GM04504 (cell line): ENCODE results near the gene MINDY4B.

ENCODE experiments used
- DNase-seq: peaks from one replicate; pipeline ENCODE4 v3.0.0-alpha.2; 2012; ENCODE audit warnings: low read depth

Gene MINDY4B

GRCh38 chr3:150844484-150844883 is 60.8 kb downstream of the MINDY4B start:
- no peak for DNase-seq

GRCh38 chr3:150843241-150843640 is 62.0 kb downstream of the MINDY4B start:
- no peak for DNase-seq

GRCh38 chr3:150840802-150841515 is 64.3 kb downstream of the MINDY4B start:
- no peak for DNase-seq

- no peak for DNase-seq
Observed at GRCh38 chr3:150830745-150831144, 74.5 kb downstream of the MINDY4B start.

- DNase-seq: no peak
Observed at GRCh38 chr3:150830094-150830681, 75.1 kb downstream of the MINDY4B start.

GRCh38 chr3:150829408-150829807 is 75.8 kb downstream of the MINDY4B start:
- DNase-seq: no peak

GRCh38 chr3:150828997-150829396 is 76.2 kb downstream of the MINDY4B start:
- no peak for DNase-seq

- DNase-seq: no peak
Observed at GRCh38 chr3:150828261-150828660, 77.0 kb downstream of the MINDY4B start.

GRCh38 chr3:150826466-150827282 is 78.6 kb downstream of the MINDY4B start:
- no peak for DNase-seq

- no peak for DNase-seq
Observed at GRCh38 chr3:150825916-150826377, 79.3 kb downstream of the MINDY4B start.

GRCh38 chr3:150825192-150825915 is 79.9 kb downstream of the MINDY4B start:
- no peak for DNase-seq

- no peak for DNase-seq
Observed at GRCh38 chr3:150823277-150823676, 82.0 kb downstream of the MINDY4B start.

GRCh38 chr3:150822636-150823035 is 82.6 kb downstream of the MINDY4B start:
- DNase-seq: no peak
